H1 (cell line): ENCODE results near the gene DCAF6. TPM values are rescaled to one million over a fixed set of nuclear protein-coding genes. Genes with fewer than 3 reads are reported as not detected.

Experiments
- CTCF ChIA-PET: fragments of 300-600 bp; sonication (Branson Sonifier 250); formaldehyde crosslinking; loops from one replicate; lab custom pipeline; 2021; ENCODE audit not compliant: partially characterized antibody; lab: Charles Lee
- POLR2A ChIA-PET: fragments of 300-600 bp; sonication (Branson Sonifier 250); formaldehyde crosslinking; loops from one replicate; lab custom pipeline; 2021; ENCODE audit warnings: inconsistent platforms; ENCODE audit not compliant: partially characterized antibody; lab: Charles Lee
- DNase-seq, 2 experiments: peaks; one replicate each; pipeline versions ENCODE4 v3.0.0 to v3.0.0-alpha.2; 2010 to 2022; ENCODE audit warnings: low spot score in 2 of 2, low read depth in 1 of 2, mixed read lengths in 1 of 2
- FAIRE-seq: peaks from 2 replicates; lab custom pipeline; 2011; peaks lifted over from hg19 to GRCh38; lab: Jason Lieb, UNC
- H2AFZ ChIP-seq: 2 replicates; pipeline ENCODE4 v1.8.1; 2012; ENCODE audit warnings: low read length, inconsistent platforms
- H2AK5ac ChIP-seq: 2 replicates; pipeline ENCODE4 v1.6.1; 2013; ENCODE audit warnings: low read depth, low read length
- H2BK120ac ChIP-seq: replicated peaks from 2 replicates; pipeline ENCODE3; 2013; ENCODE audit warnings: low read depth, low read length, inconsistent platforms
- H2BK12ac ChIP-seq: 2 replicates; pipeline ENCODE4 v1.6.1; 2013; ENCODE audit warnings: low read depth, low read length
- H2BK15ac ChIP-seq: 2 replicates; pipeline ENCODE4 v1.6.1; 2013; ENCODE audit warnings: low read length
- H2BK20ac ChIP-seq: 2 replicates; pipeline ENCODE4 v1.6.1; 2013; ENCODE audit warnings: low read length
- H2BK5ac ChIP-seq: 2 replicates; pipeline ENCODE4 v1.6.1; 2013; ENCODE audit warnings: low read depth, low read length
- H3K14ac ChIP-seq: 2 replicates; pipeline ENCODE4 v1.6.1; 2013; ENCODE audit warnings: inconsistent platforms; ENCODE audit not compliant: insufficient read length
- H3K18ac ChIP-seq: 2 replicates; pipeline ENCODE4 v1.6.1; 2013; ENCODE audit warnings: low read length; ENCODE audit errors: extremely low read depth
- H3K23ac ChIP-seq: 2 replicates; pipeline ENCODE4 v1.6.1; 2013; ENCODE audit warnings: inconsistent platforms; ENCODE audit not compliant: insufficient read length
- H3K23me2 ChIP-seq: 2 replicates; pipeline ENCODE4 v1.6.1; 2013; ENCODE audit warnings: low read depth, low read length
- H3K27ac ChIP-seq: 2 replicates; pipeline ENCODE4 v1.6.1; 2011; ENCODE audit warnings: low read depth, low read length, inconsistent platforms
- H3K27me3 ChIP-seq, 4 experiments: replicated peaks in 1 of 4; 1 replicate in 1 of 4; 2 replicates in 3 of 4; pipeline versions ENCODE4 v1.6.1 to v1.8.1; 2011 to 2013; ENCODE audit warnings: low read length in 3 of 4, mild to moderate bottlenecking in 3 of 4, inconsistent platforms in 2 of 4, mixed read lengths in 2 of 4, moderate library complexity in 1 of 4; ENCODE audit not compliant: control insufficient read depth in 3 of 4, insufficient read depth in 3 of 4; ENCODE audit errors: extremely low read depth in 1 of 4
- H3K36me3 ChIP-seq, 4 experiments: 2 replicates each; pipeline versions ENCODE4 v1.6.1 to v1.8.1; 2011 to 2013; ENCODE audit warnings: mild to moderate bottlenecking in 4 of 4, low read length in 3 of 4, moderate library complexity in 2 of 4, control low read depth in 1 of 4, inconsistent platforms in 1 of 4; ENCODE audit not compliant: insufficient read depth in 4 of 4, control insufficient read depth in 2 of 4
- H3K4ac ChIP-seq: replicated peaks from 2 replicates; pipeline ENCODE3; 2013; ENCODE audit warnings: low read length, low read depth, mixed read lengths, inconsistent platforms; ENCODE audit not compliant: insufficient read length
- H3K4me1 ChIP-seq, 4 experiments: replicated peaks in 1 of 4; 1 replicate in 1 of 4; 2 replicates in 3 of 4; pipeline versions ENCODE4 v1.6.1 to v1.8.1; 2011 to 2013; ENCODE audit warnings: low read length in 3 of 4, inconsistent platforms in 2 of 4, mixed read lengths in 1 of 4; ENCODE audit not compliant: insufficient read depth in 4 of 4, control insufficient read depth in 3 of 4
- H3K4me2 ChIP-seq, 2 experiments: 2 replicates each; pipeline versions ENCODE4 v1.6.1 to v1.8.1; 2011 to 2013; ENCODE audit warnings: low read depth in 2 of 2, low read length in 2 of 2, control low read depth in 1 of 2, inconsistent platforms in 1 of 2, mild to moderate bottlenecking in 1 of 2; ENCODE audit not compliant: insufficient read depth in 1 of 2
- H3K4me3 ChIP-seq, 4 experiments: fragments of 200-600, 300-600 bp in 1 of 4; sonication (generic), shearing (Covaris generic), sonication (Bioruptor Twin) in 1 of 4; 2 replicates each; pipeline versions ENCODE4 v1.5.1 to v1.8.1; 2011 to 2016; ENCODE audit warnings: low read length in 4 of 4, low read depth in 3 of 4, control low read depth in 2 of 4, inconsistent platforms in 2 of 4, mild to moderate bottlenecking in 2 of 4, mixed read lengths in 1 of 4, moderate library complexity in 1 of 4; ENCODE audit not compliant: insufficient read depth in 2 of 4; ENCODE audit errors: extremely low read depth in 1 of 4
- H3K56ac ChIP-seq: replicated peaks from 2 replicates; pipeline ENCODE3; 2013; ENCODE audit warnings: low read depth, mild to moderate bottlenecking, mixed read lengths, low read length, inconsistent platforms; ENCODE audit not compliant: insufficient read length
- H3K79me1 ChIP-seq: 2 replicates; pipeline ENCODE4 v1.6.1; 2013; ENCODE audit warnings: low read depth, low read length, control low read depth
- H3K79me2 ChIP-seq, 2 experiments: 2 replicates each; pipeline versions ENCODE4 v1.6.1 to v1.8.1; 2012 to 2013; ENCODE audit warnings: low read length in 2 of 2, mild to moderate bottlenecking in 2 of 2, inconsistent platforms in 1 of 2; ENCODE audit not compliant: insufficient read depth in 2 of 2, control insufficient read depth in 1 of 2
- H3K9ac ChIP-seq, 4 experiments: replicated peaks in 1 of 4; 1 replicate in 1 of 4; 2 replicates in 3 of 4; pipeline versions ENCODE4 v1.6.1 to v1.8.1; 2011 to 2013; ENCODE audit warnings: low read depth in 3 of 4, low read length in 3 of 4, control low read depth in 2 of 4, mild to moderate bottlenecking in 2 of 4, moderate library complexity in 2 of 4, inconsistent platforms in 1 of 4; ENCODE audit errors: extremely low read depth in 1 of 4
- H3K9me3 ChIP-seq, 2 experiments: 2 replicates each; pipeline versions ENCODE4 v1.6.1 to v1.8.1; 2012 to 2013; ENCODE audit warnings: mild to moderate bottlenecking in 2 of 2, moderate library complexity in 2 of 2, control low read depth in 1 of 2, inconsistent platforms in 1 of 2, low read depth in 1 of 2, low read length in 1 of 2, mixed read lengths in 1 of 2; ENCODE audit not compliant: insufficient read depth in 2 of 2
- H4K20me1 ChIP-seq, 2 experiments: replicated peaks in 1 of 2; 2 replicates each; pipeline versions ENCODE3 to v1.8.1; 2011 to 2013; ENCODE audit warnings: inconsistent platforms in 2 of 2, low read length in 2 of 2, mild to moderate bottlenecking in 1 of 2; ENCODE audit not compliant: insufficient read depth in 2 of 2, control insufficient read depth in 1 of 2
- H4K5ac ChIP-seq: 2 replicates; pipeline ENCODE4 v1.6.1; 2013; ENCODE audit warnings: low read length, low read depth, mixed read lengths, inconsistent platforms; ENCODE audit not compliant: insufficient read length
- H4K8ac ChIP-seq: 2 replicates; pipeline ENCODE4 v1.8.0; 2013; ENCODE audit warnings: mild to moderate bottlenecking, moderate library complexity, low read length, inconsistent platforms; ENCODE audit not compliant: insufficient read depth; ENCODE audit errors: extremely low read depth
- H4K91ac ChIP-seq: replicated peaks from 2 replicates; pipeline ENCODE3; 2013; ENCODE audit warnings: low read length, mixed read lengths, inconsistent platforms; ENCODE audit not compliant: insufficient read length
- CHD1 ChIP-seq: IDR thresholded peaks from 2 replicates; pipeline ENCODE4 v1.6.1; 2012; ENCODE audit warnings: low read depth, low read length, improper control_type of control experiment
- EZH2 ChIP-seq: fragments of 200-600 bp; sonication (generic); IDR thresholded peaks from 2 replicates; pipeline ENCODE4 v1.7.1; 2012; ENCODE audit warnings: low read depth, mild to moderate bottlenecking, moderate library complexity, low read length, inconsistent platforms; ENCODE audit not compliant: severe bottlenecking
- GABPA ChIP-seq: IDR thresholded peaks from 2 replicates; pipeline ENCODE4 v1.6.1; 2011; ENCODE audit warnings: mild to moderate bottlenecking, low read length, moderate library complexity, borderline replicate concordance; ENCODE audit not compliant: insufficient read depth
- JUND ChIP-seq: IDR thresholded peaks from 2 replicates; pipeline ENCODE4 v1.6.1; 2011; ENCODE audit warnings: mild to moderate bottlenecking, improper control_type of control experiment, low read length
- KDM4A ChIP-seq: IDR thresholded peaks from one replicate; pipeline ENCODE4 v1.7.1; 2012; ENCODE audit warnings: low read depth, mild to moderate bottlenecking, moderate library complexity, low read length, inconsistent platforms; ENCODE audit not compliant: severe bottlenecking
- RXRA ChIP-seq: IDR thresholded peaks from 2 replicates; pipeline ENCODE4 v1.6.1; 2011; ENCODE audit warnings: low read depth, mild to moderate bottlenecking, low read length, moderate library complexity; ENCODE audit not compliant: insufficient read depth
- SP2 ChIP-seq: IDR thresholded peaks from 2 replicates; pipeline ENCODE4 v1.6.1; 2012; ENCODE audit warnings: mild to moderate bottlenecking, low read length, inconsistent platforms
- SRF ChIP-seq: IDR thresholded peaks from 2 replicates; pipeline ENCODE4 v1.6.1; 2011; ENCODE audit warnings: mild to moderate bottlenecking, low read depth, low read length, moderate library complexity
- TEAD4 ChIP-seq: IDR thresholded peaks from 2 replicates; pipeline ENCODE4 v1.6.1; 2012; ENCODE audit warnings: low read depth, low read length, inconsistent platforms, mixed read lengths
- YY1 ChIP-seq: IDR thresholded peaks from 2 replicates; pipeline ENCODE4 v1.6.1; 2011; ENCODE audit warnings: low read depth, mild to moderate bottlenecking, low read length
- WGBS, 2 experiments: shearing (Covaris generic) in 1 of 2; methylation state at CpG; one replicate each; pipeline versions ENCODE4 v1.1.6 to v1.1.7; 2013 to 2015; ENCODE audit warnings: low lambda C conversion rate in 2 of 2, mixed read lengths in 2 of 2, inconsistent platforms in 1 of 2, low coverage in 1 of 2, missing lambda C conversion rate in 1 of 2; ENCODE audit not compliant: insufficient replicate concordance in 2 of 2, insufficient coverage in 1 of 2, insufficient read length in 1 of 2; ENCODE audit errors: extremely low coverage in 1 of 2, missing lambda C conversion rate in 1 of 2; 5-methylcytosine and 5-hydroxymethylcytosine counted together
- polyA plus RNA-seq, 7 experiments: library from polyadenylated mRNA; depleted of rRNA in 3 of 7; stranded (reverse) in 5 of 7; unstranded in 2 of 7; fragments of >200 nt in 5 of 7; fragments of 200-250 nt in 2 of 7; gene quantifications; 1 replicate in 5 of 7; 2 replicates in 1 of 7; 4 replicates in 1 of 7; pipeline versions ENCODE4 v1.2.1 to v1.2.3, GENCODE V29; 2011 to 2013; ENCODE audit warnings: missing spikeins in 2 of 7, mixed read lengths in 2 of 7
- total RNA-seq: library from RNA; stranded (reverse); fragmentation: NEBNext Ultra II Directional; extraction: Animal tissue kit (Norgen Biotek cat#: 25700); gene quantifications from 2 replicates; pipeline ENCODE4 v1.2.1, GENCODE V29; 2021
- TF ChIP-seq, protein P1 (sequence below): IDR thresholded peaks from 2 replicates; pipeline ENCODE4 v1.6.1; 2012; ENCODE audit warnings: inconsistent platforms
- TF ChIP-seq, protein P2 (sequence below): IDR thresholded peaks from 2 replicates; pipeline ENCODE4 v1.6.1; 2011; ENCODE audit warnings: low read length, improper control_type of control experiment

DCAF6 gene
- total and polyA plus RNA-seq, 2 of the 8 experiments (the other 6 are each of a cell fraction or from before 2014, with no cell fraction given) = 12.3 to 17.4 TPM

DNA sequence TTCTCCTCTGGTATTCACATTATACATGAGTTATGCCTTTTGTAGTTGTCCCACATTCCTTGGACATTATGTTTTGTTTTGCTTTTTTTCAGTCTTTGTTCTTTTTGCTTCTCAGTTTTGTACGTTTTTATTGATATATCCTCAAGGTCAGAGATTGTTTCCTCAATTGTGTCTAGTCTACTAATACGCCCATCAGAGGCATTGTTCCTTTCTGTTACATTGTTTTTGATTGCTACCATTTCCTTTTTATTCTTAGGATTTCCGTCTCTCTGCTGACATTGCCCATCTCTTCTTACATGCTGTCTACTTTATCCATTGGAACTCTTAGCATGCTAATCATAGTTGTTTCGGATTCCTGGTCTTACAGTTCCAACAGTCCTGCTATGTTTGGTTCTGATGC is 28.2 kb downstream of the DCAF6 start:
- FAIRE-seq (no peak), DNase-seq (no peak)
- WGBS, 2 experiments = 85% methylated on average over 4 of the region's 4 CpGs; no CpG with 5 or more reads in 1 of the 2 experiments
- no peaks in the 10 kb centered on the region for H3K9me3 ChIP-seq
- no peak overlapping the region for H3K4me2 ChIP-seq
- no peak overlapping the region for H3K56ac ChIP-seq
- peaks cover 0 to 46% of the 10 kb centered on the region in 2 experiments; a peak in 2 of 4 replicates for H3K79me2 ChIP-seq
- H3K23me2 ChIP-seq = no peaks in the 10 kb centered on the region
- POLR2A ChIA-PET = no interaction called here
- H3K4me1 ChIP-seq = no peaks in the 10 kb centered on the region
- H2BK5ac ChIP-seq = no peak overlapping the region
- no peak overlapping the region for H2AFZ ChIP-seq
- H2BK20ac ChIP-seq = no peak overlapping the region
- no peak overlapping the region for H3K18ac ChIP-seq
- no peak overlapping the region for H2AK5ac ChIP-seq
- no peak overlapping the region for H2BK15ac ChIP-seq
- no peak overlapping the region for H3K4ac ChIP-seq
- H2BK12ac ChIP-seq = no peak overlapping the region
- no peak overlapping the region for H3K27ac ChIP-seq
- H3K23ac ChIP-seq = no peak overlapping the region
- H3K79me1 ChIP-seq = no peaks in the 10 kb centered on the region
- H4K91ac ChIP-seq = no peak overlapping the region
- no peak overlapping the region for H4K5ac ChIP-seq
- H3K36me3 ChIP-seq = peaks cover 0 to 12% (median 5%) of the 10 kb centered on the region in 4 experiments; a peak in 3 of 8 replicates
- no peaks in the 10 kb centered on the region for H3K27me3 ChIP-seq
- no peak overlapping the region for H3K9ac ChIP-seq
- H2BK120ac ChIP-seq = no peak overlapping the region
- CTCF ChIA-PET = no interaction called here
- no peak overlapping the region for H3K4me3 ChIP-seq
- no peaks in the 10 kb centered on the region for H4K20me1 ChIP-seq
- TF ChIP-seq SP2 = no peak
- TF ChIP-seq, protein P1, sequence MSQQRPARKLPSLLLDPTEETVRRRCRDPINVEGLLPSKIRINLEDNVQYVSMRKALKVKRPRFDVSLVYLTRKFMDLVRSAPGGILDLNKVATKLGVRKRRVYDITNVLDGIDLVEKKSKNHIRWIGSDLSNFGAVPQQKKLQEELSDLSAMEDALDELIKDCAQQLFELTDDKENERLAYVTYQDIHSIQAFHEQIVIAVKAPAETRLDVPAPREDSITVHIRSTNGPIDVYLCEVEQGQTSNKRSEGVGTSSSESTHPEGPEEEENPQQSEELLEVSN = no peak
- TF ChIP-seq, protein P2, sequence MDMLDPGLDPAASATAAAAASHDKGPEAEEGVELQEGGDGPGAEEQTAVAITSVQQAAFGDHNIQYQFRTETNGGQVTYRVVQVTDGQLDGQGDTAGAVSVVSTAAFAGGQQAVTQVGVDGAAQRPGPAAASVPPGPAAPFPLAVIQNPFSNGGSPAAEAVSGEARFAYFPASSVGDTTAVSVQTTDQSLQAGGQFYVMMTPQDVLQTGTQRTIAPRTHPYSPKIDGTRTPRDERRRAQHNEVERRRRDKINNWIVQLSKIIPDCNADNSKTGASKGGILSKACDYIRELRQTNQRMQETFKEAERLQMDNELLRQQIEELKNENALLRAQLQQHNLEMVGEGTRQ = no peak
- no peak for TF ChIP-seq JUND
- TF ChIP-seq CHD1 = no peak
- no peak for TF ChIP-seq GABPA
- no peak for TF ChIP-seq SRF
- no peak for TF ChIP-seq EZH2
- no peak for TF ChIP-seq KDM4A
- TF ChIP-seq RXRA = no peak
- TF ChIP-seq YY1 = no peak
- no peak for TF ChIP-seq TEAD4
- no peak overlapping the region for H3K14ac ChIP-seq
- no peak overlapping the region for H4K8ac ChIP-seq
